K562 (cell line): ENCODE data around the gene JAG2. TPM values are rescaled to one million over a fixed set of nuclear protein-coding genes. Genes with fewer than 3 reads are reported as not detected.

Experiments
- ATAC-seq: fragments of 200-7000 bp; cut with Tn5 transposase; 3 replicates; pipeline ENCODE4 v1.9.1; 2020; ENCODE audit warnings: moderate library complexity
- BruUV-seq: library from RNA; stranded (reverse); fragments of 400-500 nt; replicated peaks from 2 replicates; lab custom pipeline; 2021; lab: Mats Ljungman, UMichigan
- CTCF ChIA-PET: fragments of 300-600 bp; formaldehyde crosslinking; extraction: SDS; loops from one replicate; lab custom pipeline; 2021; ENCODE audit warnings: low intra/inter-chr PET ratio; lab: Yijun Ruan, JAX
- POLR2A ChIA-PET: fragments of 300-600, 350-650 bp; sonication (Branson Sonifier 250); formaldehyde crosslinking; extraction: SDS; loops from one replicate; lab custom pipeline; 2021; ENCODE audit warnings: antibody characterized with exemption, inconsistent platforms; lab: Yijun Ruan, JAX
- DNase-seq, 4 experiments: peaks; one replicate each; pipeline versions ENCODE4 v3.0.0 to v3.0.0-alpha.2; 2011 to 2018; ENCODE audit warnings: low spot score in 3 of 4, mixed read lengths in 3 of 4; ENCODE audit errors: extremely low read depth in 1 of 4
- FAIRE-seq: peaks from 2 replicates; lab custom pipeline; 2011; peaks lifted over from hg19 to GRCh38; lab: Jason Lieb, UNC
- H2AFZ ChIP-seq: 2 replicates; pipeline ENCODE4 v1.6.0; 2011; ENCODE audit warnings: low read depth, low read length, control low read depth, inconsistent platforms
- H3K27ac ChIP-seq: fragments of 200-600 bp; 3 replicates; pipeline ENCODE4 v1.8.0; 2011; ENCODE audit warnings: low read depth, mild to moderate bottlenecking, control low read depth, inconsistent platforms, low read length, moderate library complexity, mixed read lengths; ENCODE audit errors: extremely low read depth
- H3K27me3 ChIP-seq, 2 experiments: fragments of 300-600 bp in 1 of 2; 2 replicates in 1 of 2; 3 replicates in 1 of 2; pipeline versions ENCODE4 v1.6.0 to v1.8.0; 2011; ENCODE audit warnings: inconsistent platforms in 2 of 2, low read length in 2 of 2, mild to moderate bottlenecking in 1 of 2, mixed read lengths in 1 of 2, moderate library complexity in 1 of 2; ENCODE audit not compliant: control insufficient read depth in 2 of 2, insufficient read depth in 2 of 2
- H3K36me3 ChIP-seq: fragments of 300-600 bp; 3 replicates; pipeline ENCODE4 v1.8.0; 2011; ENCODE audit warnings: mild to moderate bottlenecking, low read length, inconsistent platforms; ENCODE audit not compliant: control insufficient read depth, insufficient read depth
- H3K4me1 ChIP-seq, 2 experiments: fragments of 200-600 bp in 1 of 2; replicated peaks in 1 of 2; 2 replicates in 1 of 2; 3 replicates in 1 of 2; pipeline versions ENCODE4 v1.5.1 to v1.8.0; 2011; ENCODE audit warnings: inconsistent platforms in 2 of 2, low read length in 2 of 2, mild to moderate bottlenecking in 1 of 2, mixed read lengths in 1 of 2, moderate library complexity in 1 of 2; ENCODE audit not compliant: control insufficient read depth in 2 of 2, insufficient read depth in 2 of 2
- H3K4me2 ChIP-seq: 2 replicates; pipeline ENCODE4 v1.6.1; 2011; ENCODE audit warnings: low read length, control low read depth, inconsistent platforms, mixed read lengths; ENCODE audit not compliant: insufficient read depth
- H3K4me3 ChIP-seq: fragments of 200-600 bp; sonication (generic), shearing (Covaris generic); 2 replicates; pipeline ENCODE4 v1.5.1; 2016; ENCODE audit warnings: control low read depth, inconsistent platforms
- H3K79me2 ChIP-seq: fragments of 200-600 bp; 3 replicates; pipeline ENCODE4 v1.8.0; 2011; ENCODE audit warnings: low read length, inconsistent platforms; ENCODE audit not compliant: control insufficient read depth, insufficient read depth
- H3K9ac ChIP-seq, 2 experiments: 2 replicates each; pipeline versions ENCODE4 v1.6.0 to v1.6.1; 2011; ENCODE audit warnings: low read depth in 2 of 2, low read length in 2 of 2, control low read depth in 1 of 2, inconsistent platforms in 1 of 2, mild to moderate bottlenecking in 1 of 2, mixed read lengths in 1 of 2; ENCODE audit not compliant: insufficient read depth in 1 of 2
- H3K9me1 ChIP-seq: one replicate; pipeline ENCODE4 v1.6.0; 2011; ENCODE audit warnings: inconsistent platforms, mild to moderate bottlenecking, low read length, moderate library complexity; ENCODE audit not compliant: control insufficient read depth, insufficient read depth
- H3K9me3 ChIP-seq: replicated peaks from 2 replicates; pipeline ENCODE4 v1.5.1; 2011; ENCODE audit warnings: low read depth, low read length, inconsistent platforms; ENCODE audit not compliant: control insufficient read depth, insufficient read depth
- H4K20me1 ChIP-seq: replicated peaks from 2 replicates; pipeline ENCODE4 v1.6.1; 2011; ENCODE audit warnings: low read length, inconsistent platforms, mixed read lengths; ENCODE audit not compliant: control insufficient read depth, insufficient read depth
- RFX1 ChIP-seq: fragments of 450-650 bp; IDR thresholded peaks from 2 replicates; pipeline ENCODE4 v1.6.1; 2016; ENCODE audit warnings: mild to moderate bottlenecking, moderate library complexity
- ZNF740 ChIP-seq, 3 experiments: fragments of 200-800 bp in 1 of 3; sonication (Bioruptor generic) in 1 of 3; sonication (generic) in 1 of 3; formaldehyde crosslinking in 1 of 3; IDR thresholded peaks; 2 replicates each; pipeline versions ENCODE4 v1.6.1 to v1.8.0; 2016 to 2022; ENCODE audit warnings: mild to moderate bottlenecking in 2 of 3, missing compliant biosample characterization in 2 of 3, missing genetic modification characterization in 2 of 3, missing genetic modification reagents in 1 of 3
- WGBS: fragments of 100-300 bp; shearing (Covaris generic); methylation state at CpG from one replicate; pipeline ENCODE4 v1.1.6; 2016; ENCODE audit warnings: low coverage, mixed read lengths; ENCODE audit not compliant: insufficient coverage; ENCODE audit errors: missing lambda C conversion rate; 5-methylcytosine and 5-hydroxymethylcytosine counted together
- in situ Hi-C: fragments of 300-500 bp; cut with MboI; formaldehyde crosslinking; loops from 4 replicates; pipeline ENCODE4 v1.15.0; 2018; ENCODE audit warnings: inconsistent platforms, mixed read lengths
- intact Hi-C: fragments of 100-400 bp; cut with micrococcal nuclease; formaldehyde crosslinking; loops from 2 replicates; pipeline ENCODE4 v1.14.2; 2022
- polyA plus RNA-seq, 8 experiments: library from polyadenylated mRNA; depleted of rRNA in 4 of 8; stranded (reverse) in 5 of 8; unstranded in 3 of 8; fragments of >200 nt; fragmentation: Nextera tagmentation in 2 of 8; fragmentation: Illumina TruSeq in 1 of 8; extraction: Ambion mirVana in 2 of 8; extraction: Trizol in 1 of 8; gene quantifications; 2 replicates each; pipeline versions ENCODE4 v1.2.1 to v1.2.3, GENCODE V29; 2011 to 2014; ENCODE audit warnings: inconsistent platforms in 1 of 8, missing spikeins in 1 of 8
- total RNA-seq, 7 experiments: library from RNA; depleted of rRNA in 6 of 7; stranded (reverse); fragments of >200 nt in 6 of 7; fragmentation: Illumina TruSeq in 2 of 7; extraction: Trizol in 2 of 7; gene quantifications; 2 replicates each; pipeline versions ENCODE4 v1.2.1 to v1.2.3, GENCODE V29; 2011 to 2021; ENCODE audit warnings: low replicate concordance in 1 of 7

JAG2 gene
- total and polyA plus RNA-seq, 9 of the 15 experiments (the other 6 are each of a cell fraction or from before 2014, with no cell fraction given): 0.25 to 48.4 (median 8.6) TPM

GRCh38 chr14:105173901-105174894 lies 5.6 kb upstream of the JAG2 start:
- H4K20me1 ChIP-seq: no peaks in the 10 kb centered on the region; the same call in 1 of the 2 replicates
- intact Hi-C loops (no loop called here), in situ Hi-C loops (no loop called here)
- POLR2A ChIA-PET: no interaction called here
- H3K9me1 ChIP-seq: no peaks in the 10 kb centered on the region
- no TSS peak for BruUV-seq
- no peak overlapping the region for H3K4me2 ChIP-seq
- H3K79me2 ChIP-seq: no peaks in the 10 kb centered on the region
- TF ChIP-seq ZNF740 (CRISPR knock-in tag; IDR thresholded peaks at IDR 0.05) (peak; percentile 46; the same call in 1 of the 2 replicates), ZNF740 (tag; IDR thresholded peaks at IDR 0.05) (no peak), RFX1 (no peak)
- H3K27me3 ChIP-seq: no peaks in the 10 kb centered on the region
- no peak overlapping the region for H3K4me3 ChIP-seq
- peaks cover 2 to 78% of the 10 kb centered on the region in 2 experiments; a peak in 3 of 5 replicates for H3K4me1 ChIP-seq
- 54% methylated on average over 8 of the region's 32 CpGs for WGBS
- CTCF ChIA-PET: no interaction called here
- H3K27ac ChIP-seq: no peak overlapping the region
- no peak for ATAC-seq
- DNase-seq: no peak
- H3K36me3 ChIP-seq: no peaks in the 10 kb centered on the region
- H3K9ac ChIP-seq: no peak overlapping the region; a peak in 1 of 4 replicates
- no peak overlapping the region for H2AFZ ChIP-seq
- no peaks in the 10 kb centered on the region for H3K9me3 ChIP-seq
- FAIRE-seq: no peak
